Stimulated activated effector memory CD8-positive, alpha-beta T cell treated with anti-CD3 and anti-CD28 coated beads, Interleukin-12 subunit alpha, Interleukin-12 subunit beta, amount 100 ng/mL, for 72 hours (primary cell): ENCODE results near the gene CCDC91.
A peak's percentile ranks its signal among the peaks of the same experiment; 100 is the strongest.
"Not testable (repeated sequence)": the region's sequence is repeated elsewhere in the genome, so short reads cannot be mapped to it uniquely, and the experiment has no call there.

Experiments
- ATAC-seq: fragments of 150-1000 bp; cut with Tn5 transposase; 2 replicates; pipeline ENCODE4 v1.10.0; 2021
- DNase-seq, 2 donors: peaks; one replicate each; pipeline ENCODE4 v3.0.0; 2021 to 2022; ENCODE audit warnings: low spot score in 2 of 2
- H3K27ac Mint-ChIP-seq: one replicate; pipeline ENCODE4 v1.8.0; 2022; ENCODE audit warnings: mild to moderate bottlenecking, mixed read lengths
- H3K36me3 Mint-ChIP-seq: one replicate; pipeline ENCODE4 v1.8.0; 2022; ENCODE audit warnings: mild to moderate bottlenecking, mixed read lengths
- H3K4me1 Mint-ChIP-seq: one replicate; pipeline ENCODE4 v1.8.0; 2022; ENCODE audit warnings: mixed read lengths
- H3K4me3 Mint-ChIP-seq: one replicate; pipeline ENCODE4 v1.8.0; 2022; ENCODE audit warnings: mild to moderate bottlenecking, mixed read lengths
- H3K9me3 Mint-ChIP-seq: one replicate; pipeline ENCODE4 v1.8.0; 2022; ENCODE audit warnings: mixed read lengths

The CCDC91 gene

GRCh38 chr12:28453686-28454085 lies 263.4 kb downstream of the CCDC91 start:
- DNase-seq (no peak), ATAC-seq (no peak)
- Mint-ChIP-seq H3K27ac (no peak overlapping the region), H3K9me3 (no peaks in the 10 kb centered on the region), H3K36me3 (peaks cover 27% of the 10 kb centered on the region), H3K4me1 (no peaks in the 10 kb centered on the region), H3K4me3 (no peak overlapping the region)

GRCh38 chr12:28456934-28457710 lies 266.9 kb downstream of the CCDC91 start:
- DNase-seq = no peak
- Mint-ChIP-seq H3K9me3 (no peaks in the 10 kb centered on the region), H3K36me3 (peaks cover 34% of the 10 kb centered on the region), H3K27ac (no peak overlapping the region), H3K4me3 (no peak overlapping the region), H3K4me1 (no peaks in the 10 kb centered on the region)
- ATAC-seq = no peak

GRCh38 chr12:28457785-28458184 lies 267.5 kb downstream of the CCDC91 start:
- Mint-ChIP-seq H3K4me3 (no peak overlapping the region), H3K36me3 (peaks cover 27% of the 10 kb centered on the region), H3K9me3 (no peaks in the 10 kb centered on the region), H3K4me1 (no peaks in the 10 kb centered on the region), H3K27ac (no peak overlapping the region)
- no peak for DNase-seq
- ATAC-seq = no peak

- H3K36me3 Mint-ChIP-seq = peaks cover 32% of the 10 kb centered on the region
- DNase-seq (no peak), ATAC-seq (no peak)
- no peak overlapping the region for H3K27ac Mint-ChIP-seq
- H3K4me3 Mint-ChIP-seq = no peak overlapping the region
- H3K9me3 Mint-ChIP-seq = no peaks in the 10 kb centered on the region
- no peaks in the 10 kb centered on the region for H3K4me1 Mint-ChIP-seq
Measured at GRCh38 chr12:28459481-28459880, 269.2 kb downstream of the CCDC91 start.

- no peaks in the 10 kb centered on the region for H3K9me3 Mint-ChIP-seq
- no peaks in the 10 kb centered on the region for H3K4me1 Mint-ChIP-seq
- DNase-seq (no peak), ATAC-seq (no peak)
- H3K36me3 Mint-ChIP-seq = peaks cover 32% of the 10 kb centered on the region
- no peak overlapping the region for H3K27ac Mint-ChIP-seq
- H3K4me3 Mint-ChIP-seq = no peak overlapping the region
Measured at GRCh38 chr12:28460420-28461130, 270.3 kb downstream of the CCDC91 start.

- H3K4me1 Mint-ChIP-seq = no peaks in the 10 kb centered on the region
- no peak overlapping the region for H3K27ac Mint-ChIP-seq
- H3K36me3 Mint-ChIP-seq = peaks cover 28% of the 10 kb centered on the region
- no peak overlapping the region for H3K4me3 Mint-ChIP-seq
- DNase-seq = no peak
- H3K9me3 Mint-ChIP-seq = peaks cover 5% of the 10 kb centered on the region
- no peak for ATAC-seq
Measured at GRCh38 chr12:28463396-28463795, 273.1 kb downstream of the CCDC91 start.

GRCh38 chr12:28471762-28472161 lies 281.5 kb downstream of the CCDC91 start:
- H3K4me3 Mint-ChIP-seq, DNase-seq, H3K4me1 Mint-ChIP-seq, H3K27ac Mint-ChIP-seq, H3K36me3 Mint-ChIP-seq, ATAC-seq: not testable (repeated sequence)
- peaks cover 18% of the 10 kb centered on the region for H3K9me3 Mint-ChIP-seq

- H3K27ac Mint-ChIP-seq, H3K4me1 Mint-ChIP-seq, H3K36me3 Mint-ChIP-seq, ATAC-seq, DNase-seq, H3K4me3 Mint-ChIP-seq: not testable (repeated sequence)
- H3K9me3 Mint-ChIP-seq = peaks cover 12% of the 10 kb centered on the region
Measured at GRCh38 chr12:28476206-28476605, 285.9 kb downstream of the CCDC91 start.

- not testable (repeated sequence) for DNase-seq, ATAC-seq, H3K27ac Mint-ChIP-seq, H3K4me1 Mint-ChIP-seq, H3K4me3 Mint-ChIP-seq, H3K36me3 Mint-ChIP-seq
- H3K9me3 Mint-ChIP-seq = peaks cover 12% of the 10 kb centered on the region
Measured at GRCh38 chr12:28479097-28479496, 288.8 kb downstream of the CCDC91 start.

- Mint-ChIP-seq H3K27ac (no peak overlapping the region), H3K4me3 (no peak overlapping the region), H3K4me1 (no peaks in the 10 kb centered on the region), H3K36me3 (no peaks in the 10 kb centered on the region), H3K9me3 (peaks cover 10% of the 10 kb centered on the region)
- DNase-seq (no peak), ATAC-seq (no peak)
Measured at GRCh38 chr12:28479683-28480082, 289.4 kb downstream of the CCDC91 start.

- DNase-seq = no peak
- no peak overlapping the region for H3K27ac Mint-ChIP-seq
Measured at GRCh38 chr12:28484156-28484555, 293.9 kb downstream of the CCDC91 start.

GRCh38 chr12:28486521-28486920 lies 296.3 kb downstream of the CCDC91 start:
- no peaks in the 10 kb centered on the region for H3K9me3 Mint-ChIP-seq
- H3K4me3 Mint-ChIP-seq = no peak overlapping the region
- H3K27ac Mint-ChIP-seq = no peak overlapping the region
- DNase-seq (no peak), ATAC-seq (no peak)
- no peaks in the 10 kb centered on the region for H3K36me3 Mint-ChIP-seq
- no peaks in the 10 kb centered on the region for H3K4me1 Mint-ChIP-seq

More at GRCh38 chr12:28484156-28484555, 293.9 kb downstream of the CCDC91 start:
- no peaks in the 10 kb centered on the region for H3K36me3 Mint-ChIP-seq
- no peaks in the 10 kb centered on the region for H3K4me1 Mint-ChIP-seq
- H3K4me3 Mint-ChIP-seq = no peak overlapping the region
- H3K9me3 Mint-ChIP-seq = no peaks in the 10 kb centered on the region
- ATAC-seq = no peak

GRCh38 chr12:28489246-28489645 lies 299.0 kb downstream of the CCDC91 start:
- Mint-ChIP-seq H3K9me3 (no peaks in the 10 kb centered on the region), H3K27ac (no peak overlapping the region), H3K4me3 (no peak overlapping the region), H3K36me3 (no peaks in the 10 kb centered on the region), H3K4me1 (no peaks in the 10 kb centered on the region)
- no peak for DNase-seq
- ATAC-seq = no peak

GRCh38 chr12:28497889-28498411 lies 307.7 kb downstream of the CCDC91 start:
- Mint-ChIP-seq H3K9me3 (peaks cover 3% of the 10 kb centered on the region), H3K27ac (peak overlapping the region; percentile 41), H3K4me1 (peaks cover 10% of the 10 kb centered on the region), H3K36me3 (peaks cover 6% of the 10 kb centered on the region), H3K4me3 (peak overlapping the region; percentile 2)
- DNase-seq (no peak), ATAC-seq (peak; percentile 99)

GRCh38 chr12:28498850-28499249 lies 308.6 kb downstream of the CCDC91 start:
- Mint-ChIP-seq H3K4me1 (peaks cover 10% of the 10 kb centered on the region), H3K9me3 (peaks cover 3% of the 10 kb centered on the region), H3K4me3 (no peak overlapping the region), H3K36me3 (peaks cover 6% of the 10 kb centered on the region), H3K27ac (no peak overlapping the region)
- ATAC-seq (no peak), DNase-seq (no peak)
